Measurements from ENCODE around the gene DCAF6. TPM values are rescaled to one million over a fixed set of nuclear protein-coding genes. Genes with fewer than 3 reads are reported as not detected.
"Not testable (repeated sequence)": the region's sequence is repeated elsewhere in the genome, so short reads cannot be mapped to it uniquely, and the experiment has no call there.

DCAF6 gene
- total RNA-seq, 2 experiments from 2014 or later: 28.2 to 28.5 TPM

- Mint-ChIP-seq H3K27me3 (peaks cover 7% of the 10 kb centered on the region), H3K4me3 (no peak overlapping the region), H3K36me3 (peaks cover 14% of the 10 kb centered on the region), H3K9me3 (peaks cover 6% of the 10 kb centered on the region), H3K27ac (no peak overlapping the region), H3K4me1 (peaks cover 3% of the 10 kb centered on the region)
- ATAC-seq (ENCODE audit: low read depth): no peak
- DNase-seq: no peak
- POLR2A ChIA-PET: no interaction called here
Observed at GRCh38 chr1:167912294-167912693, 24.2 kb upstream of the DCAF6 start.

- Mint-ChIP-seq H3K27ac (no peak within 1 kb of the TSS), H3K4me3 (no peak within 1 kb of the TSS), H3K4me1 (peaks cover 3% of the 10 kb centered on the region), H3K9me3 (peaks cover 6% of the 10 kb centered on the region), H3K27me3 (peaks cover 5% of the 10 kb centered on the region), H3K36me3 (peaks cover 15% of the 10 kb centered on the region)
- DNase-seq (no peak), ATAC-seq (ENCODE audit: low read depth) (no peak)
- POLR2A ChIA-PET: no interaction called here
Observed at GRCh38 chr1:167913895-167914496, 22.5 kb upstream of the DCAF6 start, which contains the start of gene ADCY10. Gene ADCY10 (minus strand): TSS chr1:167914134. CDS start chr1:167905140, 8,994 bp downstream.

GRCh38 chr1:167915569-167915968 is 20.9 kb upstream of the DCAF6 start:
- Mint-ChIP-seq H3K4me3 (no peak overlapping the region), H3K4me1 (no peaks in the 10 kb centered on the region), H3K9me3 (no peaks in the 10 kb centered on the region), H3K36me3 (peaks cover 11% of the 10 kb centered on the region), H3K27ac (no peak overlapping the region), H3K27me3 (no peaks in the 10 kb centered on the region)
- POLR2A ChIA-PET: no interaction called here
- DNase-seq (no peak), ATAC-seq (ENCODE audit: low read depth) (no peak)

GRCh38 chr1:167916766-167917511 is 19.5 kb upstream of the DCAF6 start:
- ATAC-seq (ENCODE audit: low read depth): no peak
- no peak overlapping the region for H3K4me3 Mint-ChIP-seq
- H3K27me3 Mint-ChIP-seq: no peaks in the 10 kb centered on the region
- H3K27ac Mint-ChIP-seq: no peak overlapping the region
- H3K9me3 Mint-ChIP-seq: no peaks in the 10 kb centered on the region
- POLR2A ChIA-PET: interaction anchor here (0.7 kb wide), 1 partner anchor 176 kb away, joined by 4 read pairs; no protein-coding TSS in a partner anchor
- H3K36me3 Mint-ChIP-seq: peaks cover 11% of the 10 kb centered on the region
- DNase-seq: no peak
- H3K4me1 Mint-ChIP-seq: no peaks in the 10 kb centered on the region

- POLR2A ChIA-PET: no interaction called here
- ATAC-seq (ENCODE audit: low read depth) (no peak), DNase-seq (no peak)
- Mint-ChIP-seq H3K9me3 (no peaks in the 10 kb centered on the region), H3K27me3 (no peaks in the 10 kb centered on the region), H3K4me1 (no peaks in the 10 kb centered on the region), H3K36me3 (peaks cover 13% of the 10 kb centered on the region), H3K4me3 (no peak overlapping the region), H3K27ac (no peak overlapping the region)
Observed at GRCh38 chr1:167922023-167922422, 14.5 kb upstream of the DCAF6 start.

- Mint-ChIP-seq H3K4me3 (no peak overlapping the region), H3K27me3 (no peaks in the 10 kb centered on the region), H3K27ac (no peak overlapping the region), H3K36me3 (peaks cover 13% of the 10 kb centered on the region), H3K4me1 (no peaks in the 10 kb centered on the region), H3K9me3 (no peaks in the 10 kb centered on the region)
- ATAC-seq (ENCODE audit: low read depth): no peak
- POLR2A ChIA-PET: no interaction called here
- DNase-seq: no peak
Observed at GRCh38 chr1:167922611-167923074, 13.8 kb upstream of the DCAF6 start.

GRCh38 chr1:167923324-167924056 is 13.0 kb upstream of the DCAF6 start:
- no peak for ATAC-seq (ENCODE audit: low read depth)
- no peak for DNase-seq
- Mint-ChIP-seq H3K27me3 (no peaks in the 10 kb centered on the region), H3K4me1 (no peaks in the 10 kb centered on the region), H3K9me3 (no peaks in the 10 kb centered on the region), H3K4me3 (no peak overlapping the region), H3K27ac (no peak overlapping the region), H3K36me3 (peaks cover 12% of the 10 kb centered on the region)
- POLR2A ChIA-PET: no interaction called here

- Mint-ChIP-seq H3K9me3 (no peaks in the 10 kb centered on the region), H3K4me1 (no peaks in the 10 kb centered on the region), H3K27me3 (no peaks in the 10 kb centered on the region), H3K36me3 (peaks cover 12% of the 10 kb centered on the region), H3K4me3 (no peak overlapping the region), H3K27ac (no peak overlapping the region)
- DNase-seq: no peak
- POLR2A ChIA-PET: no interaction called here
- ATAC-seq (ENCODE audit: low read depth): no peak
Observed at GRCh38 chr1:167924102-167924501, 12.4 kb upstream of the DCAF6 start.

- no peak for ATAC-seq (ENCODE audit: low read depth)
- no peak overlapping the region for H3K4me3 Mint-ChIP-seq
- DNase-seq: no peak
- no peak overlapping the region for H3K27ac Mint-ChIP-seq
- no peaks in the 10 kb centered on the region for H3K27me3 Mint-ChIP-seq
- no peaks in the 10 kb centered on the region for H3K9me3 Mint-ChIP-seq
- POLR2A ChIA-PET: no interaction called here
- H3K4me1 Mint-ChIP-seq: no peaks in the 10 kb centered on the region
- H3K36me3 Mint-ChIP-seq: peaks cover 11% of the 10 kb centered on the region
Observed at GRCh38 chr1:167924543-167925231, 11.8 kb upstream of the DCAF6 start.

GRCh38 chr1:167926486-167926997 is 9.9 kb upstream of the DCAF6 start:
- ATAC-seq (ENCODE audit: low read depth): no peak
- POLR2A ChIA-PET: no interaction called here
- no peak overlapping the region for H3K4me3 Mint-ChIP-seq

GRCh38 chr1:167927046-167927754 is 9.3 kb upstream of the DCAF6 start:
- H3K4me1 Mint-ChIP-seq: no peaks in the 10 kb centered on the region
- H3K27me3 Mint-ChIP-seq: no peaks in the 10 kb centered on the region
- no peak for DNase-seq
- H3K36me3 Mint-ChIP-seq: peaks cover 9% of the 10 kb centered on the region
- POLR2A ChIA-PET: no interaction called here
- no peak overlapping the region for H3K4me3 Mint-ChIP-seq
- H3K27ac Mint-ChIP-seq: no peak overlapping the region
- ATAC-seq (ENCODE audit: low read depth): no peak
- no peaks in the 10 kb centered on the region for H3K9me3 Mint-ChIP-seq

More at GRCh38 chr1:167926486-167926997, 9.9 kb upstream of the DCAF6 start:
- DNase-seq: no peak
- H3K36me3 Mint-ChIP-seq: peaks cover 11% of the 10 kb centered on the region
- no peaks in the 10 kb centered on the region for H3K27me3 Mint-ChIP-seq
- no peak overlapping the region for H3K27ac Mint-ChIP-seq
- H3K9me3 Mint-ChIP-seq: no peaks in the 10 kb centered on the region
- H3K4me1 Mint-ChIP-seq: no peaks in the 10 kb centered on the region

- Mint-ChIP-seq H3K4me3 (no peak overlapping the region), H3K4me1 (peaks cover 7% of the 10 kb centered on the region), H3K36me3 (peaks cover under 1% of the 10 kb centered on the region), H3K27ac (no peak overlapping the region), H3K27me3 (no peaks in the 10 kb centered on the region), H3K9me3 (no peaks in the 10 kb centered on the region)
- DNase-seq: no peak
- ATAC-seq (ENCODE audit: low read depth): no peak
- POLR2A ChIA-PET: no interaction called here
Observed at GRCh38 chr1:167928457-167928852, 8.0 kb upstream of the DCAF6 start.

- DNase-seq; H3K4me3 Mint-ChIP-seq; H3K27ac Mint-ChIP-seq; H3K36me3 Mint-ChIP-seq; H3K9me3 Mint-ChIP-seq; POLR2A ChIA-PET; ATAC-seq (ENCODE audit: low read depth); H3K27me3 Mint-ChIP-seq: not testable (repeated sequence)
- peaks cover 11% of the 10 kb centered on the region for H3K4me1 Mint-ChIP-seq
Observed at GRCh38 chr1:167928919-167929318, 7.6 kb upstream of the DCAF6 start.

Data from activated naive CD8-positive, alpha-beta T cell treated with anti-CD3 and anti-CD28 coated beads, Interleukin-2, amount 10 ng/mL, durations not matched to agents 7 days and 5 days (primary cell).